Right lobe of liver (tissue), 4 donors: ENCODE results near the gene C5AR1.

Experiments used
- POLR2A ChIP-seq: fragments of 450-650 bp; IDR thresholded peaks from one replicate; pipeline ENCODE4 v1.6.1; 2017; ENCODE audit warnings: antibody characterized with exemption, mild to moderate bottlenecking
- TF ChIP-seq, protein P1 (sequence below), 4 donors: fragments of 200-600 bp in 3 of 4; fragments of 450-650 bp in 1 of 4; IDR thresholded peaks; one replicate each; pipeline versions ENCODE4 v1.5.1 to v1.8.0; 2016 to 2022; ENCODE audit warnings: antibody characterized with exemption in 4 of 4, mild to moderate bottlenecking in 2 of 4
- donor health status: DM: no; HTN: no; CAD: no.
- donor health status: DM: no; HTN: no; CAD: no.
- donor health status: DM: no; HTN: yes; CAD: no.

DNA sequence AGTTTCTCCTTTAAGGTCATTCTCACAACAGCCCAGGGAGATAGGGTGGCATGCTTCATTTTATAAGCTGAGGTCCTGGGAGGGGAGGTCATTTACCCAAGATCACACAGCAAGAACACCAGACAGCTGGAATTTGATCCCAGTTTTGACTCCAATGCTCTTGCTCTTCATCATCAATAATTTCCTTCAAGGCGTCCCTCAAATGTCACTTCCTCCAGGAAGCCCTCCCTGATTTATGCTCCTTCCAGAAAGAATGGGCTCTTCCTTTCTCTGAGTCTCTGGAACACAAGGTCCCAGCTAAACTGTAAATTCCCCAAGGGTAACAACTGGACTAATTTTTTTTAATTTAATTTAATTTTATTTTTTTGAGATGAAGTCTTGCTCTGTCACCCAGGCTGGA, 34.8 kb downstream of the C5AR1 start:
- TF ChIP-seq, protein P1, sequence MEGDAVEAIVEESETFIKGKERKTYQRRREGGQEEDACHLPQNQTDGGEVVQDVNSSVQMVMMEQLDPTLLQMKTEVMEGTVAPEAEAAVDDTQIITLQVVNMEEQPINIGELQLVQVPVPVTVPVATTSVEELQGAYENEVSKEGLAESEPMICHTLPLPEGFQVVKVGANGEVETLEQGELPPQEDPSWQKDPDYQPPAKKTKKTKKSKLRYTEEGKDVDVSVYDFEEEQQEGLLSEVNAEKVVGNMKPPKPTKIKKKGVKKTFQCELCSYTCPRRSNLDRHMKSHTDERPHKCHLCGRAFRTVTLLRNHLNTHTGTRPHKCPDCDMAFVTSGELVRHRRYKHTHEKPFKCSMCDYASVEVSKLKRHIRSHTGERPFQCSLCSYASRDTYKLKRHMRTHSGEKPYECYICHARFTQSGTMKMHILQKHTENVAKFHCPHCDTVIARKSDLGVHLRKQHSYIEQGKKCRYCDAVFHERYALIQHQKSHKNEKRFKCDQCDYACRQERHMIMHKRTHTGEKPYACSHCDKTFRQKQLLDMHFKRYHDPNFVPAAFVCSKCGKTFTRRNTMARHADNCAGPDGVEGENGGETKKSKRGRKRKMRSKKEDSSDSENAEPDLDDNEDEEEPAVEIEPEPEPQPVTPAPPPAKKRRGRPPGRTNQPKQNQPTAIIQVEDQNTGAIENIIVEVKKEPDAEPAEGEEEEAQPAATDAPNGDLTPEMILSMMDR (IDR thresholded peaks at IDR 0.05), result no peak
- no peak for TF ChIP-seq POLR2A
